HG03520 (cell line): ENCODE results near the gene UGT2B28.
"Not testable (repeated sequence)": the region's sequence is repeated elsewhere in the genome, so short reads cannot be mapped to it uniquely, and the experiment has no call there.

ENCODE experiments used
- ATAC-seq: cut with Tn5 transposase; IDR thresholded peaks from one replicate; pipeline ENCODE4 v1.9.1; 2021; ENCODE audit warnings: mild to moderate bottlenecking, moderate library complexity; ENCODE audit not compliant: unreplicated experiment

The UGT2B28 gene

GRCh38 chr4:69280081-69280480 is at the start of gene UGT2B28:
Gene UGT2B28 (plus strand): TSS chr4:69280475. CDS start chr4:69280501, 26 bp downstream.
- ATAC-seq: not testable (repeated sequence)

GRCh38 chr4:69239092-69239491 is 41.2 kb upstream of the UGT2B28 start:
- ATAC-seq: no peak

GRCh38 chr4:69239557-69240168 is 40.6 kb upstream of the UGT2B28 start:
- no peak for ATAC-seq

- not testable (repeated sequence) for ATAC-seq
Observed at GRCh38 chr4:69240787-69241186, 39.5 kb upstream of the UGT2B28 start.

GRCh38 chr4:69241746-69242145 is 38.5 kb upstream of the UGT2B28 start:
- not testable (repeated sequence) for ATAC-seq

GRCh38 chr4:69242562-69243240 is 37.6 kb upstream of the UGT2B28 start:
- not testable (repeated sequence) for ATAC-seq

- ATAC-seq: not testable (repeated sequence)
Observed at GRCh38 chr4:69250884-69251283, 29.4 kb upstream of the UGT2B28 start.

- ATAC-seq: not testable (repeated sequence)
Observed at GRCh38 chr4:69253147-69253772, 27.0 kb upstream of the UGT2B28 start.

- not testable (repeated sequence) for ATAC-seq
Observed at GRCh38 chr4:69268612-69269011, 11.7 kb upstream of the UGT2B28 start.

GRCh38 chr4:69296356-69296755 is 16.1 kb downstream of the UGT2B28 start:
- not testable (repeated sequence) for ATAC-seq

- ATAC-seq: not testable (repeated sequence)
Observed at GRCh38 chr4:69308426-69309033, 28.3 kb downstream of the UGT2B28 start.

GRCh38 chr4:69309549-69310076 is 29.3 kb downstream of the UGT2B28 start:
- ATAC-seq: not testable (repeated sequence)

- not testable (repeated sequence) for ATAC-seq
Observed at GRCh38 chr4:69310262-69310661, 30.0 kb downstream of the UGT2B28 start.

GRCh38 chr4:69317669-69318298 is 37.5 kb downstream of the UGT2B28 start:
- not testable (repeated sequence) for ATAC-seq

- no peak for ATAC-seq
Observed at GRCh38 chr4:69321153-69321729, 41.0 kb downstream of the UGT2B28 start.

- ATAC-seq: no peak
Observed at GRCh38 chr4:69322055-69322454, 41.8 kb downstream of the UGT2B28 start.

- ATAC-seq: no peak
Observed at GRCh38 chr4:69323284-69323683, 43.0 kb downstream of the UGT2B28 start.

GRCh38 chr4:69330345-69331047 is 50.2 kb downstream of the UGT2B28 start:
- ATAC-seq: no peak

GRCh38 chr4:69331304-69331703 is 51.0 kb downstream of the UGT2B28 start:
- ATAC-seq: not testable (repeated sequence)

- not testable (repeated sequence) for ATAC-seq
Observed at GRCh38 chr4:69335485-69335884, 55.2 kb downstream of the UGT2B28 start.
